Heart right ventricle (tissue), 16 donors: ENCODE results near the gene KPNA2. TPM values are rescaled to one million over a fixed set of nuclear protein-coding genes. Genes with fewer than 3 reads are reported as not detected.

Experiments
- ATAC-seq, 8 donors: fragments of 200-7000 bp; cut with Tn5 transposase; one replicate each; pipeline ENCODE4 v1.9.1; 2020; ENCODE audit warnings: mild to moderate bottlenecking in 8 of 8, moderate library complexity in 8 of 8, moderate number of reproducible peaks in 1 of 8
- DNase-seq, 2 donors: peaks; one replicate each; pipeline ENCODE4 v3.0.0-alpha.2; 2020
- H3K27ac ChIP-seq, 10 donors: fragments of 200-600 bp; sonication (generic) in 2 of 10; one replicate each; pipeline versions ENCODE4 v1.5.0 to v1.8.0; 2020 to 2022; ENCODE audit warnings: mild to moderate bottlenecking in 3 of 10
- H3K27me3 ChIP-seq, 7 donors: fragments of 200-600 bp; one replicate each; pipeline ENCODE4 v1.8.0; 2021 to 2022; ENCODE audit warnings: mild to moderate bottlenecking in 2 of 7
- H3K36me3 ChIP-seq, 9 donors: fragments of 200-600 bp; sonication (generic) in 1 of 9; one replicate each; pipeline versions ENCODE4 v1.5.0 to v1.8.0; 2020 to 2022; ENCODE audit warnings: mild to moderate bottlenecking in 2 of 9
- H3K4me1 ChIP-seq, 9 donors: fragments of 200-600 bp; sonication (generic) in 1 of 9; one replicate each; pipeline versions ENCODE4 v1.5.0 to v1.8.0; 2020 to 2022; ENCODE audit warnings: mild to moderate bottlenecking in 4 of 9
- H3K4me3 ChIP-seq, 10 donors: fragments of 200-600 bp; sonication (generic) in 2 of 10; one replicate each; pipeline versions ENCODE4 v1.5.0 to v1.8.0; 2020 to 2022; ENCODE audit warnings: mild to moderate bottlenecking in 7 of 10, moderate library complexity in 2 of 10
- H3K9me3 ChIP-seq, 11 donors: fragments of 200-600 bp in 10 of 11; sonication (generic) in 2 of 11; one replicate each; pipeline versions ENCODE4 v1.5.0 to v1.8.0; 2013 to 2022; ENCODE audit warnings: mild to moderate bottlenecking in 2 of 11, control low read depth in 1 of 11, moderate library complexity in 1 of 11
- CTCF ChIP-seq, 9 donors: fragments of 200-600 bp; sonication (generic) in 2 of 9; IDR thresholded peaks; one replicate each; pipeline versions ENCODE4 v1.5.0 to v1.8.0; 2021 to 2022; ENCODE audit warnings: antibody characterized with exemption in 9 of 9, mild to moderate bottlenecking in 5 of 9, moderate library complexity in 1 of 9
- WGBS, 2 donors: extraction: QIAGEN DNeasy Blood & Tissue Kit; methylation state at CpG; one replicate each; pipeline ENCODE4 v1.1.7; 2013; ENCODE audit warnings: inconsistent platforms in 1 of 2; 5-methylcytosine and 5-hydroxymethylcytosine counted together
- intact Hi-C, 10 donors: fragments of 100-400 bp; cut with DNase I; formaldehyde crosslinking; loops; one replicate each; pipeline versions ENCODE4 v1.11.1 to v1.14.2; 2022
- long read RNA-seq, 3 donors: library from polyadenylated mRNA; unstranded; transcript quantifications; one replicate each; pipeline ENCODE4 v2.0.0, GENCODE V29; 2020 to 2021
- polyA plus RNA-seq, 2 donors: library from polyadenylated mRNA; stranded (reverse); fragments of 200-250 nt; gene quantifications; one replicate each; pipeline ENCODE4 v1.2.3, GENCODE V29; 2013
- total RNA-seq, 10 donors: library from RNA; stranded (reverse); fragmentation: NEBNext Ultra II Directional in 3 of 10; extraction: Animal tissue kit (Norgen Biotek cat#: 25700) in 3 of 10; gene quantifications; one replicate each; pipeline versions ENCODE4 v1.2.1 to v1.2.4, GENCODE V29; 2021 to 2023
- donor health status: Arrhythmogenic right ventricular cardiomyopathy.
- donor health status: ischemic (EF 13 %, LVEDD 7.1; RV severe dilation, severe dysfunction).
- donor health status: healthy with polysubstance abuse.
- donor health status: DM: no; HTN: yes; CAD: no.
- donor health status: DM: no; HTN: no; CAD: no.
- donor health status: ischemic (EF 25% LVEDD 6.9; RV normal size, moderate dysfunction).
- donor health status: ischemic (EF 25% LVEDD 5.7; RV mildly dilated, moderate dysfunction).
- donor health status: healthy.
- donor health status: DM: yes; HTN: yes; CAD: no.
- donor health status: Ischemic cardiomyopathy.
- donor health status: ischemic (EF 35%, LVEDD 5.7; RV mildly dilated, moderate dysfunction).
- donor health status: nonischemic (EF 11% LVEDD 7.7; RV severe dilation, severe dysfunction).
- donor health status: DM: yes; HTN: yes; CAD: no.
- donor health status: PGD.
- donor health status: ischemic (EF 29% LVEDD 5.4; RV normal size, mild dysfunction).
- donor health status: nonischemic (EF 23%, LVEDD 6.1; RV moderate dilation, normal function).

Gene KPNA2
- total RNA-seq (10 to 100 TPM; 12.6 to 33.3 (median 18.8) TPM), polyA plus RNA-seq (10 to 100 TPM in 1 of 2 donors, 1 to 10 TPM in 1; 6.1 to 25.2 TPM)
- long read RNA-seq, donor 1, transcript KPNA2-201 (11 exons, 2,181 nt): major isoform, 24 of 26 reads
- long read RNA-seq, donor 1, partial matches to known transcripts: 2 of 26 reads
- long read RNA-seq, donor 1, other reads (novel, unspliced or antisense): 0 of 26 reads
- long read RNA-seq, donor 2, transcript KPNA2-201 (11 exons, 2,181 nt): major isoform, 15 of 19 reads
- long read RNA-seq, donor 2, partial matches to known transcripts: 3 of 19 reads
- long read RNA-seq, donor 2, other reads (novel, unspliced or antisense): 1 of 19 reads
- long read RNA-seq, donor 3, transcript KPNA2-201 (11 exons, 2,181 nt): major isoform, 97 of 127 reads
- long read RNA-seq, donor 3, partial matches to known transcripts: 27 of 127 reads
- long read RNA-seq, donor 3, other reads (novel, unspliced or antisense): 3 of 127 reads

DNA sequence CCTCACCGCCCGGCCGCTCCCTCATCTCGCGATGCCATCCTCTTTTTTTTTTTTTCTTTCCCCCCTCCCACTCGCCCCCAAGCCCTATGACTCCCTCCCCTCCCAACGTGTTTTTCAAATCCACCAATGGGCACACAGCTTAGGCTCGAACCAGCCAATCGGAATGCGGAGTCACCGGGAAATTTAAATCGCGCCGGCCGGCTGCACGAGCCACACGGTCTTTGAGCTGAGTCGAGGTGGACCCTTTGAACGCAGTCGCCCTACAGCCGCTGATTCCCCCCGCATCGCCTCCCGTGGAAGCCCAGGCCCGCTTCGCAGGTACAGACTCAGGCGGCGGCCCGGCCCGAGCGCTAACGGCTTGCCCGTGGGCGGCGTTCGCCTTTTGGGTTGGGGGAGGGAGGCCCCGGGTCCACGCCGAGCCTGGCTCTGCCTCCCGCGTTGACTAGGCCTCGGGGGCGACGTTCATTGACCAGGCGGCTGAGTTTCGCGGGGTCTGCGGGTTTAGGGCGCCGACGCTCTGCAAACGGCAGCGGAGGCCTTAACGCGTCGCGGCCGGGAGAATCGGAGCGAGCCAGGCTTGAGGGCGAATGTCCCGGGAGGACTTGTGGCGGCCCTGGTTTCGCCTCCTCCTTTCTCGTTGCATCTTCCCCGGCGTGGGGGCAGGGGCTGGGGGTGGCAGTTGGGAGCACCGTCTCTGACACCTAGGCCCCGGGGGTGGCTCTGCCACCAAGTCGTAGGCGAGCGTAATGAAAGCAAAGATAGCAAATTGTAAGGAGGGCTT is at the start of gene KPNA2:
Gene KPNA2 (plus strand): TSS at position 213 of the 781 bp plus-strand sequence. CDS start 1,398 bp downstream, outside the sequence.
- intact Hi-C loops: loop anchor here in 2 of 10 donors (2.0 to 10.0 kb wide), 3 partner anchors 15 to 69 kb away; no protein-coding TSS in a partner anchor
- DNase-seq (peak; percentile 92 to 96), ATAC-seq (peak; percentile 96 to 98 (median 97))
- 0 to 1% methylated on average over 61 to 68 of the region's 72 CpGs for whole genome bisulfite sequencing, 2 donors
- H3K9me3 ChIP-seq: no peaks in the 10 kb centered on the region
- H3K36me3 ChIP-seq: peaks cover 0 to 39% (median 9%) of the 10 kb centered on the region in 9 donors
- peaks cover 0 to 27% (median 20%) of the 10 kb centered on the region in 9 donors for H3K4me1 ChIP-seq
- no peaks in the 10 kb centered on the region for H3K27me3 ChIP-seq
- H3K27ac ChIP-seq: peak within 1 kb of the TSS; percentile 50 to 91 (median 86)
- H3K4me3 ChIP-seq: peak within 1 kb of the TSS; percentile 82 to 100 (median 98)
- TF ChIP-seq CTCF (IDR thresholded peaks at IDR 0.05): no peak

DNA sequence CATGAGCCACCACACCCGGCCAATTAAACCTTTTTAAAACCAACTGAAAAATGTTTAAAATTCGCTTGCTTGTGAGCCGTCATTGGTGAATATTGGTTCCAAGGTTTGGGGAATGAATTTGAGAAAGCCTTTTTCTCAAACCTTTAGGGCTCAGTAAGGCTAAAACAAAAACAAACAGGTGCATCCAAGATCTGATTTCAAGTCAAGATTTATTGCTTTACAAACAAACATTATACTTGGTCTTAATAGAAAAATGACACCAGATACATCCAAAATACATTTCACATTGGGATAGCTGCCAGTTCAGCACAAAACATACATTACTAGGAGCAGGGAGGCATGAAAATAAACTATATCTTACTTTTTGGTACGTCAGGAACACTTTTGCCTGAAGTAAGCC is 44.6 kb upstream of the KPNA2 start:
- intact Hi-C loops: no loop called here
- Histone ChIP-seq H3K36me3 (peaks cover 0 to 5% (median 0%) of the 10 kb centered on the region in 9 donors), H3K9me3 (no peaks in the 10 kb centered on the region), H3K4me3 (no peak overlapping the region), H3K27me3 (peaks cover 0 to 7% (median 0%) of the 10 kb centered on the region in 7 donors), H3K4me1 (peaks cover 3 to 30% (median 21%) of the 10 kb centered on the region in 9 donors), H3K27ac (no peak overlapping the region)
- no peak for TF ChIP-seq CTCF (IDR thresholded peaks at IDR 0.05)
- no peak for ATAC-seq
- DNase-seq: no peak
- WGBS, 2 donors: 97 to 98% methylated on average over 4 of the region's 4 CpGs

DNA sequence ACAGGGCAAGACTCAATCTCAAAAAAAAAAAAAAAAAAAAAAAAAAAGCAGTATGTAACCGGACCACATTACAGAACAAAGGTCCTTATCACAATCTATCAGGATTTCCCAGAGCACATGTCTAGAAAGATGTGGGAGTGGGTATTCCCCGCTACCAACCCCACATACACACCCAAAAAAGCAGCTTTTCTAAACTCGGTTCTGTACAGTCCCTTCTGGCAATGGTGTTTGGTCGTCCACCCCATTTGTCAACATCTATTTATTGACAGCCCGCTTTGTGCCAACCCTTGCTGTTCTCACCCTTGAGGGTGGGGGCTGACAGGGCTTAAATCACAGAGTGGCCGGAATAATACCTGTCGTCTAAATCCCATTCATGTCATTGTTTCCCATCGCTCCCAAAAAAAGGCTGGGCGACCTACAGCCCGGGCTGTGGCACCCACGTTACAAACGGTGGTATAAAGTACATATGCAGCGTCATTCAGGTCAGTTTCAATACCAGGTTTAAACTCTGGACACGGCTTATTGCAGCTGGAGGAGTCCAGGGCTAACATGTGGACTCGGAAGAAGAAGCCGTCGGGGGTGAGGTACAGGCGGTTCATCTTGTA is 42.9 kb upstream of the KPNA2 start:
- H3K27me3 ChIP-seq: peaks cover 0 to 17% (median 0%) of the 10 kb centered on the region in 7 donors
- H3K9me3 ChIP-seq: no peaks in the 10 kb centered on the region
- TF ChIP-seq CTCF (IDR thresholded peaks at IDR 0.05): no peak
- DNase-seq: no peak
- peak overlapping the region; percentile 90 to 99 (median 96) for H3K27ac ChIP-seq
- 9 to 10% methylated on average over 18 of the region's 18 CpGs for WGBS, 2 donors
- intact Hi-C loops: loop anchor here in 2 of 10 donors (1.0 to 2.0 kb wide), 2 partner anchors 28 kb away; no protein-coding TSS in a partner anchor
- peaks cover 0 to 5% (median 0%) of the 10 kb centered on the region in 9 donors for H3K36me3 ChIP-seq
- peak in 3 of 8 donors; percentile 2 to 76 (median 4) for ATAC-seq
- peaks cover 3 to 37% (median 21%) of the 10 kb centered on the region in 9 donors for H3K4me1 ChIP-seq
- peak overlapping the region; percentile 54 to 98 (median 85) for H3K4me3 ChIP-seq
